GM21367 (cell line): Measurements from ENCODE around the gene BCL2L14.

Experiments used
- ATAC-seq: cut with Tn5 transposase; IDR thresholded peaks from one replicate; pipeline ENCODE4 v1.9.1; 2021; ENCODE audit not compliant: unreplicated experiment

BCL2L14 gene

DNA sequence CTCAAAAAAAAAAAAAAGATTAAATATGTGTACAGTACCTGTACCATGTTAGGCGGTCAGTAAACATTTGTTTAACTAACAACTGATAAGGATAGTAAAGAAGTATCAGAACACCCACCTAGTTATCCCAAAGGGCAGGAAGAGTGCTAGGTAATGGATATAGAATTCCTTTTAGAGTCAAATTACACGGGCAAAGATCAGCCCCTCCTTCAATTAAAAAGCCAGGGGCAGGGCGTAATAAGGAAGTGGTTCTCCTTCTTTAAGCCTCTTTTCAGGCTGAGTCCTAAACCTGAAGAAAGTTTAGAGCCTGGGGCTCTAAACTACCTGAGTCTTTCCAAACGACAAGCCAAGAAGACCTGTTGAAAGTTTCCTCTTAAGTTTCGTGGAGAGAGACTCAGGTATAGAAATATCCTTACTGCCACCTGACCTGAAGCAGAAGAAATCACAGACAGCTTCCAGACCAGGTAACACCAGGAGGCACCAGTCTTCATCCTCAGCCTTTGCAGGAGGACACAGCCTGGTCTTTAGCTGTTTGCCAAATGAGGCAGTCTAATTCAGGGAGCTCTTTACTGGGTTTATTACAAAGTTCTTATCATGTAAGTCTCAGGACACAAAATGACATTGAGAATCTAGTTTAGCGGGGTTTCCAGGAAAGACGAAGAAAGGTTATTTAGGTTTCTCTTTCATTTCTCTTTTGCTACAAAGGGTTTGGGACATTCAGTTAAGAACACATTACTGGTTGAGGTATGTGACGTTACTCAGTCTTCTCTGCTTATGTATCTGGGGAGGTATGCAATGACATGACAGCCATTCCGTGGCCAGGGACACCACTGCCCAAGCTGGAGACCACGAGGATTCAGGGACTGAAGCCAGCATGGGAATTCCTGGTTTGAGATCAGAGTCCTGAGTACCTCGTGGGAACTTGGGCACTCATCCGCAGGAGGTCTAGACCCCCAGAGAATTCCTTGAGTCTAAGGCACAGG is at the start of gene BCL2L14:
Gene BCL2L14, plus strand, starts transcription at position 266 of the 983 bp plus-strand sequence. CDS start 8,367 bp downstream, outside the sequence.
- ATAC-seq: no peak

- ATAC-seq: no peak
Observed at GRCh38 chr12:12022306-12022936, 48.3 kb upstream of the BCL2L14 start.

DNA sequence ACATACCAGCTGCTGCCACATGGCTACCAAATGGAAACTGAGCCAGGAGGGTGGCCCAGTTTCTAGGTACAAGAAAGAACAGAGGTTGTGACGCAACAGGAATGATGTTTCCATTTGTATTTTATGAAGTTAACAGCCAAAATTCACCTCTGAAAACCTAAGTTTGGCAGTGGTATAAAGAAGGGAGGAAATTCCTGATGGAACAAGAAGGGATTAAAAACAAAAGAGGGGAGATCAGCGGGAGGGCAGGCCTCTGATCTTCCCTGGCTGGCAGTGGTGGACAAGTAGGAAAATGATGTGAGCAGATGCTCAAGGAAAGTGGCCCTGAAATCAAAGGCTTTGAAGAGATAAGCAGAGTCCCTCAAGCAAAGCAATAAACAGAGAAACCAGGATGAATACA is 47.3 kb upstream of the BCL2L14 start:
- no peak for ATAC-seq

GRCh38 chr12:12024911-12025682 is 45.6 kb upstream of the BCL2L14 start:
- peak; percentile 78 for ATAC-seq

GRCh38 chr12:12025799-12026386 is 44.8 kb upstream of the BCL2L14 start:
- no peak for ATAC-seq

DNA sequence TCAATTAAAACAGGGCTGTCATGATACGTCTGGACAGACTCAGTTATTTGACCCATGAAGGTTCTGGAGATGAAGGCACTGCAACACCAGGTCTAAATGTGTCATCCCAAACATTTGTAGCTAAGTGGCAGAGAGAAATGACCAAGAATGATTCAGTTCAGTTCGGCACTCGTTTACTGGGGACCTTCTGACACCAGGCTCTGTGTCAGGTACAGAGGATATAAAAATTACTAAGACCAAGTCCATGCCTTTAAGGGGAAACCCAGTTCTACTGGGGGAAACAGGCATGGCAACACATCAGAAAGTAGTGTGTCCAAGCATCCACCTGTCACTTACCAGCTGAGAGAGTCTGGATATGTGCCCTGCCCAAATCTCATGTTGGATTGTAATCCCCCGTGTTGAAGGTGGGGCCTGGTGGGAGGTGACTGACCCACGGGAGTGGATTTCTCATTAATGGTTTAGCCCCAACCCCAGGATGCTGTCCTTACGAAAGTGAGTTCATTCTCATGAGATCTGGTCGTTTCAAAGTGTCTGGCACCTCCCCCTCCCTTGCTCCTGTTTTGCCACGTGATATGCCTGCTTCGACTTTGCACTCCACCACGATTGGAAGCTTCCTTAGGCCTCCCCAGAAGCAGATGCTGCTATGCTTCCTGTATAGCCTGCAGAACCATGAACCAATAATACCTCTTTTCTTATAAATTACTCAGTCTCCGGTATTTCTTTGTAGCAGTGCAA is 41.9 kb upstream of the BCL2L14 start:
- no peak for ATAC-seq

DNA sequence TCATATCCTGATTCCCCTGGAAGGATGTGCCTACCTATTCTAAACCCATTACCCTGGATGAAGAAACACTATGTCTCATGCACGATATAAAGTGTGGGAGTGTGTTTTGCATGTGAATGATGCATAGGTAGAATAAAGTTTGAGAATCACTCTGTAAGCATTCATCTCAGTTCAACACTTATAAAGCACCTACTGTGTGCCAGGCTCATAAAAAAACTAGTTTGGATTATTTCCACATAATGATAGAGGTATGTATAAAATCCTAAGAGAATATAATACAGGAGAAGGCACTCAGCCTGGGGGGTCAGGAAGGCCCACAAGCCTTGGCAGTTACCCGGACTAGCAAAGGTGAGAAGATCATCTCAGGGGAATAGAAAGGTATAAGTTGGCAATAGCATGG is 41.1 kb upstream of the BCL2L14 start:
- no peak for ATAC-seq

DNA sequence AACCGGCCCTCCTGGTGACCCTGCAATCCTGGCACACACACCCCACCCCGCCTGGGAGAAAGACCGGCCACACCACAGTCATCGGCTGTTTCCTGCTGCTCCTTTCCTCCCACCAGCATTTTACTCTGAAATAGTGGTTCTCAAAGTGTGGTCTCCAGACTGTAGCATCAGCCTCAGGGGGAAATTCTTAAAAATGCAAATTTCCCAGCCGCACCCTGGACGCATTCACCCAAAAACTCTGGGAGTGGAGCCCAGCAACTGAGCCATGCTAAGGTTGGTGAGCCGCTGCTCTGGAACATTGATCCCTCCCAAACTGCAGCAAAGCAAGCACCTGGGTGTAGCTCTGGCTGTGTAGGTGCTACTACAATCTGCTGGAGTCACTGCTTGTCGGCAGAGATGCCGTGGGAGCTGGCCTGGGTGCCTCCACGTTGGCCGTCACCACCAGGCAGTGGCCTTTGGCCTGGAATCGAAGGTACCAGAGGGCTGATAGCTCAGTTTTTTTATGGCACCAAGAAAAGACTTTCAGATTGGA is 38.4 kb upstream of the BCL2L14 start:
- ATAC-seq: no peak

DNA sequence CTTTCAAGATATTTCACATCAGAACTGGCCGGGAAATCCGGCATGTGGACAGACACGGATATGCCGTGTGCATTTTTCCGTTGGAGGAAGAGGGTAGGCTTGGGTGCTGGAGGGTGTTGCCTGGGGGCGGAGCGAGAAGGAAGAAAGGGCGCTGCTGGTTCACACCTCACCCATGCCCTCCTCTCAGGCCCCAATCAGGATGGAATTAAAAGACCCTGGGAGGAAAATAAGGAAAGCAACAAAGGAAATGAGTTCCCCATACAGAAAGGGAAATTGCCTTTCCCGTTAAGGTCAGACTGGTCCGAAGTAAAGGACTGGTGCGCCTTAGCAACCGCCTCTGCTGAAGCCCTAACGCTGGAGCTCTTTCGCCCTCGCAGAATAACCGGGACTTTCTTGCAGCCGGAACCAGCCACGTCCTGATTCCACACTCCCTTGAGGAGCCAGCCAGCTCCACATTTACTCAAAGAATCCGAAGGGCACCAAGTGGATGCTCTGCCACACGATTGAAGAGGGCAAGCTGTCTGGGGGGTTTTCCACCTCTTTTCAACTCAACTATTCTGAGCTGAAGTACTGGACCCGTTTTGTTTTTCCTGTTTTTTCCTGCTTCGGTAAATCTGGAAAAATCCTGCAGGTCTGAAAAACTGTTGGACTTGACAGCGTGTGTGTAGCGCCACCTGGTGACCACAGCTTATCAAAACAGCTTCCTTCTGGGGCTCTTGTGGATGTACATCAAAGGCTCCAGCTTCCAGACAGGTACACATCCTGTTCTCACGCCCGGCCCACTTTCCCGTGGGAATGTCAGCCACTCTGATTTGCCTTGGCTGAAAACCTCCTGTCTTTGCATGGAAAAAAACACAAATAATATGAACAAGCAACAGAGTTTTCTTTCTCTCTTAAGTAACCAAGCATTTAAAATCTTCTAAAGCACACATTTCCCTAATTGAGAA is 37.6 kb upstream of the BCL2L14 start:
- no peak for ATAC-seq

- no peak for ATAC-seq
Observed at GRCh38 chr12:12033824-12034223, 36.9 kb upstream of the BCL2L14 start.

- no peak for ATAC-seq
Observed at GRCh38 chr12:12034344-12034743, 36.4 kb upstream of the BCL2L14 start.

DNA sequence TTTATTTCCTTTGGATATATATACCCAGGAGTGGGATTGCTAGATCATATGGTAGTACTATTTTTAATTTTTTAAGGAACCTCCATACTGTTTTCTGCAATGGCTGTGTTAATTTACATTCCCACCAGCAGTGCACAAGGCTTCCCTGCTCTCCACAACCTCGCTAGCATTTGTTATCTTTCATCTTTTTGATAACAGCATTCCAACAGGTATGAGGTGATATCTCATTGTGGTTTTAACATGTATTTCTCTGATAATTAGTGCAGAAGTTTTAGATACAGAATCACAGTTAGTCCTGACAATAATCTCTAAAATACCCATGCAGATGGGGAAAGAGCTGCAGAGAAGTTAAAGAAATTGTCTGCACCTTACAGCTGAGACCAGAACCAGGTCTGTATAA is 35.5 kb upstream of the BCL2L14 start:
- no peak for ATAC-seq

- no peak for ATAC-seq
Observed at GRCh38 chr12:12036901-12037300, 33.8 kb upstream of the BCL2L14 start.

GRCh38 chr12:12039897-12040296 is 30.8 kb upstream of the BCL2L14 start:
- ATAC-seq: no peak

DNA sequence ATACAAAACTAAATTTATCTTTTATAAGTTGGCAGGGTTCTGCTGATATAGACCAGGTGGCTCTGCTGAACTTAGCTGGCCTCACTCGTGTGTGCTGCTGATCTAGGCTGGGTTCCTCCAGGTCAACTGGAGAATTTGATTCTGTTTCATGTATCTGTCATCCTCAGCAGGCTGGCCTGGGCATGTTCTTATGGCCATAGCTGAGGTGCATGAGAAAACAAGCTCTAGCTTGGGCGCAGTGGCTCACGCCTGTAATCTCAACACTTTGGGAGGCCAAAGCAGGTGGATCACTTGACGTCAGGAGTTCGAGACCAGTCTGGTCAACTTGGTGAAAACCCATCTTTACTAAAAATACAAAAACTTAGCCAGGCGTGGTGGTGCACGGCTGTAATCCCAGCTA is 24.3 kb upstream of the BCL2L14 start:
- ATAC-seq: no peak

DNA sequence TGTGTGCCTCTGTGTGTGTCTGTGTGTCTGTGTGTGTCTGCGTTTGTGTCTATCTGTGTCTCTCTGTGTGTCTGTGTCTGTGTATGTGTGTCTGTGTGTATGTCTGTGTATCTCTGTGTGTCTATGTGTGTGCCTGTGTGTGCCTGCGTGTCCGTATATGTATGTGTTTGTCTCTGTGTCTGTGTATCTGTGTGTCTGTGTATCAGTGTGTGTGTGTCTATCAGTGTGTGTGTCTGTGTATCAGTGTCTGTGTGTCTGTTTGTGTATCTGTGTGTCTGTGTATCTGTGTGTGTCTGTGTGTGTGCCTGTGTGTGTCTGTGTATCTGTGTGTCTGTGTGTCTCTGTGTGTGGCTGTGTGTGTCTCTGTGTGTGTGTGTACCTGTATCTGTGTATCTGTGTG is 23.1 kb upstream of the BCL2L14 start:
- ATAC-seq: no peak

DNA sequence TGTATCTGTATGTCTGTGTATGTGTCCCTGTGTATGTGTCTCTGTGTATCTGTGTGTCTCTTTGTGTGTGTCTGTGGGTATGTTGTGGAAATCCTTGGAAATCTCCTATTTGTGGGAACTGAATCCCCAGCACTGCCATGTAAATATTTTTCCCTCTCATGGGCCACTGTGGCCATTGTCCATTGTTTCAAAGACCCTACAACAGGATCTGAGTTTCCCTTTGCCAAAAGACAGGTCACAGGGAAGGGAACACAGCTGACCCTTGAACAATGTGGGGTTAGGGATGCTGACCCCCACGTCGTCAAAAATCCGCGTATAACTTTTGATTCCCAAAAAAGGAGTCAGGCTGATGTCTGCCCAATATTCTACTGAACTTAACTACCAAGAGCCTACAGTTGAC is 22.5 kb upstream of the BCL2L14 start:
- no peak for ATAC-seq

DNA sequence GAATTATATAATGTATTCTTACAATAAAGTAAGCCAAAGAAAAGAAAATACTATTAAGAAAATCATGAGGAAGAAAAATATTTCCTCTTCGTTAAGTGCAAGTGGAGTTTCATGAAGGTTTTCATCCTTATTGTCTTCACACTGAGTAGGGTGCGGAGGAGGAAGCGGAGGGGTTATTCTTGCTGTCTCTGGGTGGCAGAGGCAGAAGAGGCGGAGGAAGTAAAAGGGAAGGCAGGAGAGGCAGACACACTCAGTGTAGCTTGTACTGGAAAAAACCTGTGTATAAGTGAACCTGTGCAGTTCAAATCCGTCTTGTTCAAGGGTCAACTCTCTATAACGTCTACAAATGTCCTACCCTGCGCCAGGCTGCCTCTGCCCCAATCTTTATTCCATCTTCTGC is 22.0 kb upstream of the BCL2L14 start:
- ATAC-seq: no peak

- ATAC-seq: no peak
Observed at GRCh38 chr12:12051668-12052067, 19.1 kb upstream of the BCL2L14 start.
